NCI-H748 treated with DMSO at 0.1 percent for 48 hours (cell line): ENCODE results near the gene FAM20B.
"Not testable (repeated sequence)": the region's sequence is repeated elsewhere in the genome, so short reads cannot be mapped to it uniquely, and the experiment has no call there.

Experiments
- DNase-seq: peaks from one replicate; lab custom pipeline; 2025; lab: John Stamatoyannopoulos, UW

The FAM20B gene, protein sequence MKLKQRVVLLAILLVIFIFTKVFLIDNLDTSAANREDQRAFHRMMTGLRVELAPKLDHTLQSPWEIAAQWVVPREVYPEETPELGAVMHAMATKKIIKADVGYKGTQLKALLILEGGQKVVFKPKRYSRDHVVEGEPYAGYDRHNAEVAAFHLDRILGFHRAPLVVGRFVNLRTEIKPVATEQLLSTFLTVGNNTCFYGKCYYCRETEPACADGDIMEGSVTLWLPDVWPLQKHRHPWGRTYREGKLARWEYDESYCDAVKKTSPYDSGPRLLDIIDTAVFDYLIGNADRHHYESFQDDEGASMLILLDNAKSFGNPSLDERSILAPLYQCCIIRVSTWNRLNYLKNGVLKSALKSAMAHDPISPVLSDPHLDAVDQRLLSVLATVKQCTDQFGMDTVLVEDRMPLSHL

GRCh38 chr1:179025125-179025974 is at the start of gene FAM20B:
TSS of gene FAM20B (plus strand) at chr1:179025894. CDS start at chr1:179043848, 17,954 bp downstream.
- peak; percentile 33 for DNase-seq

DNA sequence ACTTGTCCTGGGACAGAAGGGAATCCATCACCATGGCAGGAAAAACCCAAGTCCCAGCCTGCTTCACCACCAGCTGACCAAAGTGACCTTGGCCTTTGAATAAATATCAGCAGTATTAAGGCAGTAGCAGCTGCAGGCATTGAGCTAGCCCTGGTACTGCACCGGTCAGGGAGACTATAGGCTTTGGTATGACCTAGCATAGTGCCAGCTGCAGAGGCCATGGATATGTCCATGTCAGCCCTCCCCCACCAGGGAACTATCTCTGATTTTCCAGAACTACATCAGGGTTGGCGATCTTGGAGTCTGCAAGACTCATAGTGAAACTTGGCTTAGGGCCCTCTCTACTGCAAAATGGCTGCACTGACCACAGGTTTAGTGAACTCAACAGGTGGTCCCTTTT is 49.2 kb upstream of the FAM20B start:
- no peak for DNase-seq

DNA sequence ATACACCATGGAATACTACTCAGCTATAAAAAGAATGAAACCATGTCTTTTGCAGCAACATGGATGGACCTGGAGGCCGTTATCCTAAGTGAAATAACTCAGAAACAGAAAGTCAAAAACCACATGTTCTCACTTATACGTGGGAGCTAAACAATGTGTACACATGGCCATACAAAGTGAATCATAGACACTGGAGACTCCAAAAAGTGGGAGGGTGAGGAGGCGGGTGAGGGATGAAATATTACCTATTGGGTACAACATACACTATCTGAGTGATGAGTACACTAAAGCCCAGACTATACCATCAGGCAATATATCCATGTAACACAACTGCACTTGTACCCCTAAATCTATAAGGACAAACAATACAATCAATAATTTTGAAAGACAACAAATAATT is 39.5 kb upstream of the FAM20B start:
- no peak for DNase-seq

- not testable (repeated sequence) for DNase-seq
Observed at GRCh38 chr1:178988198-178988597, 37.5 kb upstream of the FAM20B start.

GRCh38 chr1:178993559-178993958 is 32.1 kb upstream of the FAM20B start:
- no peak for DNase-seq

GRCh38 chr1:178997428-178997827 is 28.3 kb upstream of the FAM20B start:
- no peak for DNase-seq

- no peak for DNase-seq
Observed at GRCh38 chr1:178998295-178998694, 27.4 kb upstream of the FAM20B start.

- no peak for DNase-seq
Observed at GRCh38 chr1:178999061-178999460, 26.6 kb upstream of the FAM20B start.

DNA sequence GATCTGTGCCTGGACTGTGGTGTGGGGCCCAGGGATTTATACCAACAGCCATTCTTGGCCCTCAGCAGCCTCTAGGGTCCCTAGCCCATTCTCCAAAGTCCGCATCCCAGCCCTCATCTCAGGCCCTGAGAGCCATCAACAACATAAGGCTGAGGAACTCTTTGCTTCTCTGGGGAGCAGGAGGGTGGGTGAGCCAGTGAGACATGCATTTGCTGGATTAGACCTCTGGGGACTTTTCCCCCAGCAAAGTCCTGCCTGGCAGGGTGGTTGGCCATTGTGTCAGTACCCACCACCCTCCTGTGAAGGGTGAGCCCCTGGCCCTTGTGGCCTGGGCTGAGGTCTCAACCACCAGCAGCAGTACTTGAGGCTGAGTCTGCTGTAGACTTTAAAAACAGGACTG is 24.2 kb upstream of the FAM20B start:
- no peak for DNase-seq

- not testable (repeated sequence) for DNase-seq
Observed at GRCh38 chr1:179002064-179002463, 23.6 kb upstream of the FAM20B start.

- peak; percentile 4 for DNase-seq
Observed at GRCh38 chr1:179002552-179003345, 22.9 kb upstream of the FAM20B start.

DNA sequence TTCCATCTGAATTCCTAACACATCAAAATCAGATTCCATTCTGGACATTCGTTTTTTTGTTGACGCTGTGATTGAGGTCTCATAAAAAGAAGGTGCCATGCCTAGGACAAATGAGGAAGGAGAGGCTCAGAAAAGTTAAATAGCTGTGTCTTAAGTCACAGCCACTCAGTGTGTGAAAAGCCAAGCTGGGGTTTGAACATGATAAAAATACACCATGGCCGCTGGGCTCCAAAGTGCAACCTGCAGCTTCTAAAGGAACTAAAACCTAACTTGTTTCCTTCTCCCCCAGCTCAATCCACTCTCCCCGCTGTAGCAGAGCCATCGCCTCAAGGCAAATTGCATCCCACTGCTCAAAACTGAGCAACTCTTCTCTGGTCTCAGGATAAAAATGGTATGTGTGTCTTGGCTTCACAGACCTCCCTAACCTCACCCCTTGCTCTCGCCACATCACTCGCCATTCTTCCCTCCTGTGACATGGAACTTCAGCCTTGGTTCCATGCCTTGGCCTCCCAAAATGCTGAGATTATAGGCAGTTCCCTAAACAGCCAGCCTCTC is 22.1 kb upstream of the FAM20B start:
- DNase-seq = no peak

- DNase-seq = no peak
Observed at GRCh38 chr1:179007233-179007632, 18.5 kb upstream of the FAM20B start.

- DNase-seq = no peak
Observed at GRCh38 chr1:179010671-179011070, 15.0 kb upstream of the FAM20B start.

DNA sequence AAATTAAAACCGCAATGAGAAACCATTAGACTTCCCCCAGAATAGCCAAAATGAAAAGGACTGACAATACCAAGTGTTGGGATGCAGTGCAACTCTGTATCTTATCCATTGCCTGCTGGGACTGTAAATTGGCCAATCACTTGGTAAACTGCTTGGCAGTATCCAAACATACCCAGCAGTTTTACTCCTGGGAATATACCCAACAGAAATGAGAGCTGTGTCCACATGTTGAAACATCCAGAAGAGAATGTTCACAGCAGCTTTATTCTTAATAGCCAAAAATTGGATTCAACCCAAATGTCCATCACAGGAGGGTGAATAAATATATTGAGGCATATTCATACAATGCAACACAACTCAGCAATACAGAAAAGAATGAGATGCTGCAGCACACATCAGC is 13.7 kb upstream of the FAM20B start:
- no peak for DNase-seq

GRCh38 chr1:179014123-179014522 is 11.6 kb upstream of the FAM20B start:
- DNase-seq = no peak

- no peak for DNase-seq
Observed at GRCh38 chr1:179015396-179015795, 10.3 kb upstream of the FAM20B start.

DNA sequence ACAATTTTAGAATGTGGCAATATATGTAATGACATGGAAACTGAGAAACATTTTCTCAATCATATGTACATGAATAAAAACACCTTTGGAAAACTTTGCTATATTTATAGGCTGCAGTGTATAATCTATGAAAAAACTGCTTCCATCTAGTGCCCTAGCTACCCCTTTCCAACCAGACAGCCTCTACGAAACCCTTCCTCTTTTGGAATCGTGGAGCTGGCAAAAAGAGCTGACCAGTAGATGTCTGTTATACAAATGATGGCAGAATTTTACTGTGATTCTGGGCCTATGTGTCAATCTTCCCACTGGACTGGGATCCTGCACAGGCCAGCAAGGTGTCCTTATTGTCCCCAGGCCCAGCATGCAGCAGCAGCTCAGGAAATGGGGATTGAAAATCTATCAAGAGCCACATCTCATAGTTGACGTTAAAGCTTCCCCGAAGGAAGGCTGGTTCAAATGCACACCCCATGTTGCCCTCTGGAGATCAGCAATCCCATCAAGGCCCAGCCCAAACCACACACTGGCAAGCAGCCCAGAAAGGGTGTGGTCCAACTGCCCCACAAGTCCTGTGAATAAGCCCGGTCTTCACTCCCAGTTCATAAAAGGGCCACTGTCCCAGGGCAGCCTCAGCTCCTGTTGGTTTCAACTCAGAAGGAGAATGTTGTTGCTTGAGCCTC is 8.8 kb upstream of the FAM20B start:
- DNase-seq = peak; percentile 4

GRCh38 chr1:179017383-179018326 is 8.0 kb upstream of the FAM20B start:
- DNase-seq = no peak

DNA sequence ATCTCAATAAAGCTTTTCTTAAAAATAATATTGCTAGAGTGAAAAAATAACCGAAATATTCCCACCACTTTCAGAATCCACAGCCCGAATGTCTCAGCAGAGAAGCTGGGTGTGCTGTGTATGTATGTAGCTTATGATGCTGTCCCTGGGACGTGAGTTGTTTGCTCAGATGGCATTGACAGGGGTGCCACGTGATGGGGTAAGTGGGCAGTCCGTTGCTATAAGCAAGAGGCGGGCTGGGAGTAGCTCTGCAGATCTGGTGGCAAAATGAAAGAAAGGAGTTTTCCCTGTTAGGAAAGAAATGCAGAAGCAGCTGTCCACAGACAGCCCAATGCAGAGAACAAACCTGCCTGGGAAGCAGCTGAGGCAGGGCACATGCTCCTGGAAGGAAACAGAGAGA is 3.8 kb upstream of the FAM20B start:
- peak; percentile 22 for DNase-seq
